ENCODE results near the gene MORF4L2.

- TF ChIP-seq CTCF (IDR thresholded peaks at IDR 0.05) (no peak), POLR2A (IDR thresholded peaks at IDR 0.05) (no peak)
Observed at GRCh38 chrX:103687073-103687695, 685 bp upstream of the MORF4L2 start.
